Omental fat pad (tissue), 4 donors: Measurements from ENCODE around the gene TMEM8B. TPM values are rescaled to one million over a fixed set of nuclear protein-coding genes. Genes with fewer than 3 reads are reported as not detected.

Experiments used
- ATAC-seq: fragments of 150-250 bp; one replicate; pipeline ENCODE4 v1.9.1; 2016; ENCODE audit warnings: mild to moderate bottlenecking, moderate library complexity; ENCODE audit not compliant: low FRiP score
- DNase-seq: peaks from one replicate; pipeline ENCODE4 v3.0.0-alpha.2; 2019; ENCODE audit warnings: low spot score
- CTCF ChIP-seq, 3 donors: fragments of 450-650 bp; IDR thresholded peaks; one replicate each; pipeline ENCODE4 v1.5.1; 2016 to 2017; ENCODE audit warnings: antibody characterized with exemption in 3 of 3, mild to moderate bottlenecking in 3 of 3, moderate library complexity in 2 of 3
- total RNA-seq, 4 donors: library from RNA; depleted of rRNA; stranded (reverse); fragments of >200 nt; gene quantifications; one replicate each; pipeline ENCODE4 v1.1.0, GENCODE V29; 2016

Gene TMEM8B
- total RNA-seq, 4 donors from 2014 or later: 2.7 to 13.2 (median 4.6) TPM

GRCh38 chr9:35811381-35812024 lies 17.5 kb upstream of the TMEM8B start:
- DNase-seq (no peak), ATAC-seq (no peak)
- TF ChIP-seq CTCF (IDR thresholded peaks at IDR 0.05): no peak

GRCh38 chr9:35812025-35812602 lies 16.9 kb upstream of the TMEM8B start, which contains the start of gene SPAG8:
TSS of gene SPAG8 (minus strand) at chr9:35812262. CDS start at chr9:35812147, 115 bp downstream.
- peak; percentile 73 for ATAC-seq

GRCh38 chr9:35813434-35814105 lies 15.5 kb upstream of the TMEM8B start:
- ATAC-seq (no peak), DNase-seq (no peak)
- TF ChIP-seq CTCF (IDR thresholded peaks at IDR 0.05): no peak

More at GRCh38 chr9:35812025-35812602, 16.9 kb upstream of the TMEM8B start, which contains the start of gene SPAG8:
- peak; percentile 55 for DNase-seq
- no peak for TF ChIP-seq CTCF (IDR thresholded peaks at IDR 0.05)

- no peak for TF ChIP-seq CTCF (IDR thresholded peaks at IDR 0.05)
- peak; percentile 56 for ATAC-seq
- no peak for DNase-seq
Measured at GRCh38 chr9:35814106-35814840, 14.8 kb upstream of the TMEM8B start.

GRCh38 chr9:35814841-35815543 lies 14.0 kb upstream of the TMEM8B start, which contains the start of gene HINT2:
TSS of gene HINT2 (minus strand) at chr9:35815042. CDS start at chr9:35814979, 63 bp downstream.
- peak; percentile 96 for ATAC-seq
- peak; percentile 94 for DNase-seq
- no peak for TF ChIP-seq CTCF (IDR thresholded peaks at IDR 0.05)

- no peak for TF ChIP-seq CTCF (IDR thresholded peaks at IDR 0.05)
- no peak for DNase-seq
- no peak for ATAC-seq
Measured at GRCh38 chr9:35816708-35817107, 12.3 kb upstream of the TMEM8B start.
